WTC11 (cell line): Measurements from ENCODE around the gene CACNA1E. TPM values are rescaled to one million over a fixed set of nuclear protein-coding genes. Genes with fewer than 3 reads are reported as not detected.

ENCODE experiments used
- ATAC-seq: fragments of 200-7000 bp; cut with Tn5 transposase; 2 replicates; pipeline ENCODE4 v1.10.0; 2021; ENCODE audit warnings: mild to moderate bottlenecking, moderate library complexity
- CTCF ChIA-PET: fragments of 300-600 bp; sonication (Branson Sonifier 250); formaldehyde crosslinking; loops from one replicate; lab custom pipeline; 2021; ENCODE audit warnings: antibody characterized with exemption; lab: Charles Lee
- POLR2A ChIA-PET: fragments of 350-600 bp; sonication (Branson Sonifier 250); formaldehyde crosslinking; loops from one replicate; lab custom pipeline; 2021; ENCODE audit warnings: antibody characterized with exemption; lab: Charles Lee
- DNase-seq: peaks from one replicate; pipeline ENCODE4 v3.0.0; 2021; ENCODE audit warnings: low spot score
- H3K27ac Mint-ChIP-seq: 2 replicates; pipeline ENCODE4 v1.8.0; 2021; ENCODE audit warnings: mixed read lengths
- H3K27me3 Mint-ChIP-seq: 2 replicates; pipeline ENCODE4 v1.8.0; 2021; ENCODE audit warnings: low read depth, mild to moderate bottlenecking, moderate library complexity, mixed read lengths
- H3K36me3 Mint-ChIP-seq: 2 replicates; pipeline ENCODE4 v1.8.0; 2021; ENCODE audit warnings: mixed read lengths
- H3K4me1 Mint-ChIP-seq: 2 replicates; pipeline ENCODE4 v1.8.0; 2022; ENCODE audit warnings: mixed read lengths
- H3K4me3 Mint-ChIP-seq: 2 replicates; pipeline ENCODE4 v1.8.0; 2021; ENCODE audit warnings: mild to moderate bottlenecking, moderate library complexity, mixed read lengths
- H3K9me3 Mint-ChIP-seq: 2 replicates; pipeline ENCODE4 v1.8.0; 2021; ENCODE audit warnings: mixed read lengths
- CBFB ChIP-seq: sonication (generic); formaldehyde crosslinking; IDR thresholded peaks from 2 replicates; pipeline ENCODE4 v1.8.1; 2022; ENCODE audit warnings: mild to moderate bottlenecking, low read depth, missing genetic modification reagents
- CREB1 ChIP-seq: sonication (generic); formaldehyde crosslinking; IDR thresholded peaks from 2 replicates; pipeline ENCODE4 v1.8.0; 2023; ENCODE audit warnings: mild to moderate bottlenecking, missing genetic modification reagents
- ELF4 ChIP-seq: sonication (generic); formaldehyde crosslinking; IDR thresholded peaks from 2 replicates; pipeline ENCODE4 v1.8.1; 2022; ENCODE audit warnings: low read depth, mild to moderate bottlenecking, moderate library complexity, missing genetic modification reagents
- ESRRA ChIP-seq: sonication (generic); formaldehyde crosslinking; IDR thresholded peaks from 2 replicates; pipeline ENCODE4 v1.8.1; 2022; ENCODE audit warnings: mild to moderate bottlenecking, missing genetic modification reagents, borderline replicate concordance
- FOXJ3 ChIP-seq: sonication (generic); formaldehyde crosslinking; IDR thresholded peaks from 2 replicates; pipeline ENCODE4 v1.9.0; 2021; ENCODE audit warnings: missing genetic modification reagents, mild to moderate bottlenecking, borderline replicate concordance
- GABPB1 ChIP-seq: sonication (generic); formaldehyde crosslinking; IDR thresholded peaks from 2 replicates; pipeline ENCODE4 v1.8.1; 2023; ENCODE audit warnings: mild to moderate bottlenecking, missing genetic modification reagents
- GRHL2 ChIP-seq: fragments of 250-450 bp; sonication (Bioruptor Pico); IDR thresholded peaks from 2 replicates; pipeline ENCODE4 v1.8.0; 2022; ENCODE audit warnings: mild to moderate bottlenecking, moderate library complexity; ENCODE audit not compliant: insufficient replicate concordance, severe bottlenecking
- HMGA2 ChIP-seq: fragments of 250-450 bp; sonication (Bioruptor Pico); IDR thresholded peaks from 2 replicates; pipeline ENCODE4 v1.4.0; 2021; ENCODE audit warnings: mild to moderate bottlenecking, moderate library complexity
- JAZF1 ChIP-seq: fragments of 250-450 bp; sonication (Bioruptor Pico); IDR thresholded peaks from 2 replicates; pipeline ENCODE4 v1.9.0; 2021; ENCODE audit warnings: moderate library complexity, mild to moderate bottlenecking, inconsistent platforms
- MXD4 ChIP-seq: fragments of 250-450 bp; sonication (Bioruptor Pico); IDR thresholded peaks from 2 replicates; pipeline ENCODE4 v1.8.0; 2021; ENCODE audit warnings: mild to moderate bottlenecking, moderate library complexity, borderline replicate concordance
- MYBL2 ChIP-seq: sonication (generic); formaldehyde crosslinking; IDR thresholded peaks from 2 replicates; pipeline ENCODE4 v1.8.1; 2023; ENCODE audit warnings: mild to moderate bottlenecking, moderate library complexity, missing genetic modification reagents
- NFYB ChIP-seq: sonication (generic); formaldehyde crosslinking; conservative IDR thresholded peaks from 2 replicates; pipeline ENCODE4 v1.8.0; 2022; ENCODE audit warnings: low read depth, missing genetic modification reagents
- NR2C2 ChIP-seq: sonication (generic); formaldehyde crosslinking; IDR thresholded peaks from 2 replicates; pipeline ENCODE4 v1.8.0; 2022; ENCODE audit warnings: mild to moderate bottlenecking, missing genetic modification reagents
- NR3C1 ChIP-seq: sonication (generic); formaldehyde crosslinking; conservative IDR thresholded peaks from 2 replicates; pipeline ENCODE4 v1.8.1; 2023; ENCODE audit warnings: low read depth, mild to moderate bottlenecking, missing genetic modification reagents
- SOX15 ChIP-seq: fragments of 250-450 bp; sonication (Bioruptor Pico); IDR thresholded peaks from 2 replicates; pipeline ENCODE4 v1.9.0; 2021; ENCODE audit warnings: mild to moderate bottlenecking
- TEAD4 ChIP-seq: sonication (generic); formaldehyde crosslinking; IDR thresholded peaks from 2 replicates; pipeline ENCODE4 v1.8.0; 2022; ENCODE audit warnings: mild to moderate bottlenecking, missing genetic modification reagents
- TP53 ChIP-seq: sonication (generic); formaldehyde crosslinking; IDR thresholded peaks from 2 replicates; pipeline ENCODE4 v1.8.1; 2023; ENCODE audit warnings: mild to moderate bottlenecking, missing genetic modification reagents
- ZBTB21 ChIP-seq: sonication (generic); formaldehyde crosslinking; IDR thresholded peaks from 2 replicates; pipeline ENCODE4 v1.8.1; 2023; ENCODE audit warnings: mild to moderate bottlenecking, missing genetic modification reagents, borderline replicate concordance
- ZNF232 ChIP-seq: sonication (generic); formaldehyde crosslinking; IDR thresholded peaks from 2 replicates; pipeline ENCODE4 v1.8.0; 2022; ENCODE audit warnings: mild to moderate bottlenecking, missing genetic modification reagents
- total RNA-seq: library from RNA; stranded (reverse); gene quantifications from 3 replicates; pipeline ENCODE4 v1.2.3, GENCODE V29; 2021
- TF ChIP-seq, protein P1 (sequence below): sonication (generic); formaldehyde crosslinking; conservative IDR thresholded peaks from 2 replicates; pipeline ENCODE4 v1.8.1; 2023; ENCODE audit warnings: mild to moderate bottlenecking, low read depth, missing genetic modification reagents, moderate library complexity
- TF ChIP-seq, protein P2 (sequence below): sonication (generic); formaldehyde crosslinking; IDR thresholded peaks from 2 replicates; pipeline ENCODE4 v1.8.1; 2022; ENCODE audit warnings: mild to moderate bottlenecking, missing genetic modification reagents, moderate library complexity, borderline replicate concordance
- TF ChIP-seq, protein P3 (sequence below): sonication (generic); formaldehyde crosslinking; IDR thresholded peaks from 2 replicates; pipeline ENCODE4 v1.8.0; 2022; ENCODE audit warnings: mild to moderate bottlenecking, missing genetic modification reagents

Gene CACNA1E
- total RNA-seq, 1 experiment from 2014 or later, result 0.63 TPM

DNA sequence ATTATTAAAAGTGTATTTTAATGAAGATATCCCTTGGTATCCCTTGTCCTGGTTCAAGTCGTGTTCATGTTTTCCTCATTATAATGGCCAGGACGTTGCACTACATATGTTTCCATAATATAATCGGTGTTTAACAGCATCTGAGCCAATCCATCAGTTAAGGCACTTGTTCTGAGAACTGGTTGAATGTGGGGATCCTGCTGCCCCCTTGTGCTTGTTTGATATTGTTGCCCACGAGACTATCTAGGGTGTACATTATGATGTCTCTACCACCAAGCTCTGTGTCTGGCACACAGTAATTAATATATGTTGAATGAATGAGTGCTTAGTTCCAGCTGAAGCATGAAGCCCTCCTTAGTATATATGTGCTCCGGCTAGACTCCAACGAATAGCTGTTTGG lies 193.0 kb downstream of the CACNA1E start:
- peaks cover 4% of the 10 kb centered on the region; the same call in 1 of the 2 replicates for H3K4me1 Mint-ChIP-seq
- POLR2A ChIA-PET, result no interaction called here
- peaks cover 3% of the 10 kb centered on the region; the same call in 1 of the 2 replicates for H3K36me3 Mint-ChIP-seq
- H3K4me3 Mint-ChIP-seq, result no peak overlapping the region
- CTCF ChIA-PET, result interaction anchor here (0.5 to 2.8 kb wide), 18 partner anchors 10 to 405 kb away, joined by 3 to 27 read pairs (median 4); partner anchors contain the start of gene CACNA1E
- TF ChIP-seq GABPB1, result no peak
- no peak for TF ChIP-seq GRHL2 (CRISPR knock-in tag)
- TF ChIP-seq, protein P1, sequence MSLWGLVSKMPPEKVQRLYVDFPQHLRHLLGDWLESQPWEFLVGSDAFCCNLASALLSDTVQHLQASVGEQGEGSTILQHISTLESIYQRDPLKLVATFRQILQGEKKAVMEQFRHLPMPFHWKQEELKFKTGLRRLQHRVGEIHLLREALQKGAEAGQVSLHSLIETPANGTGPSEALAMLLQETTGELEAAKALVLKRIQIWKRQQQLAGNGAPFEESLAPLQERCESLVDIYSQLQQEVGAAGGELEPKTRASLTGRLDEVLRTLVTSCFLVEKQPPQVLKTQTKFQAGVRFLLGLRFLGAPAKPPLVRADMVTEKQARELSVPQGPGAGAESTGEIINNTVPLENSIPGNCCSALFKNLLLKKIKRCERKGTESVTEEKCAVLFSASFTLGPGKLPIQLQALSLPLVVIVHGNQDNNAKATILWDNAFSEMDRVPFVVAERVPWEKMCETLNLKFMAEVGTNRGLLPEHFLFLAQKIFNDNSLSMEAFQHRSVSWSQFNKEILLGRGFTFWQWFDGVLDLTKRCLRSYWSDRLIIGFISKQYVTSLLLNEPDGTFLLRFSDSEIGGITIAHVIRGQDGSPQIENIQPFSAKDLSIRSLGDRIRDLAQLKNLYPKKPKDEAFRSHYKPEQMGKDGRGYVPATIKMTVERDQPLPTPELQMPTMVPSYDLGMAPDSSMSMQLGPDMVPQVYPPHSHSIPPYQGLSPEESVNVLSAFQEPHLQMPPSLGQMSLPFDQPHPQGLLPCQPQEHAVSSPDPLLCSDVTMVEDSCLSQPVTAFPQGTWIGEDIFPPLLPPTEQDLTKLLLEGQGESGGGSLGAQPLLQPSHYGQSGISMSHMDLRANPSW (CRISPR knock-in tag), result no peak
- no peak for TF ChIP-seq NR2C2 (CRISPR knock-in tag)
- TF ChIP-seq FOXJ3 (CRISPR knock-in tag), result no peak
- TF ChIP-seq NR3C1 (CRISPR knock-in tag), result no peak
- no peak for TF ChIP-seq TEAD4 (CRISPR knock-in tag)
- no peak for TF ChIP-seq MXD4 (CRISPR knock-in tag)
- TF ChIP-seq ESRRA (CRISPR knock-in tag), result no peak
- TF ChIP-seq CREB1, result no peak
- TF ChIP-seq CBFB (CRISPR knock-in tag), result no peak
- no peak for TF ChIP-seq MYBL2 (CRISPR knock-in tag)
- ATAC-seq (peak; percentile 81), DNase-seq (peak; percentile 32)
- peaks cover 10% of the 10 kb centered on the region for H3K9me3 Mint-ChIP-seq
- no peaks in the 10 kb centered on the region for H3K27me3 Mint-ChIP-seq
- no peak overlapping the region for H3K27ac Mint-ChIP-seq

DNA sequence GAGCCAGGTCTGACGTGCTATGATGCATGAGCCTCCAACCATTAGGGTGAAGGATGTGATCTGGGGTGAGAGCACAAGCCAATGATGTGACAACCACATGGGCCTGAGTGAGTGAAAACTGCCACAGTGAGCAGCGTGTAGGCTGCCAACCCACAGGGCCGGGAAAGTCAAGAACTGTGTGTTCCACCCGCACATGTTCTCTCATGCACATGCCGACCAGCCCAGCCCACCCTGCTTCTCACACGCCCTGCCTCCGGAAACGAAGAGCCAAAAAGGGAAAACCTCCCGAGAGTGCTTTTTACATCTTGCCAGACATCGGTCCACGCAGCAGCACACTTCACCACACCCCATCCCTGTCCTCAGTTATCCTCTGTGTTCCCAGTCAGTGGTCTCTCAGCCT lies 197.0 kb downstream of the CACNA1E start:
- H3K4me3 Mint-ChIP-seq, result no peak overlapping the region
- no peak overlapping the region for H3K27ac Mint-ChIP-seq
- TF ChIP-seq NFYB (CRISPR knock-in tag) (no peak), FOXJ3 (CRISPR knock-in tag) (no peak), MXD4 (CRISPR knock-in tag) (no peak)
- TF ChIP-seq, all 79 proteins: peak for 0
- ChIA-PET CTCF (no interaction called here), POLR2A (no interaction called here)
- no peak for ATAC-seq
- H3K36me3 Mint-ChIP-seq, result no peaks in the 10 kb centered on the region
- H3K9me3 Mint-ChIP-seq, result no peaks in the 10 kb centered on the region
- no peaks in the 10 kb centered on the region for H3K4me1 Mint-ChIP-seq
- no peak for DNase-seq
- no peaks in the 10 kb centered on the region for H3K27me3 Mint-ChIP-seq

DNA sequence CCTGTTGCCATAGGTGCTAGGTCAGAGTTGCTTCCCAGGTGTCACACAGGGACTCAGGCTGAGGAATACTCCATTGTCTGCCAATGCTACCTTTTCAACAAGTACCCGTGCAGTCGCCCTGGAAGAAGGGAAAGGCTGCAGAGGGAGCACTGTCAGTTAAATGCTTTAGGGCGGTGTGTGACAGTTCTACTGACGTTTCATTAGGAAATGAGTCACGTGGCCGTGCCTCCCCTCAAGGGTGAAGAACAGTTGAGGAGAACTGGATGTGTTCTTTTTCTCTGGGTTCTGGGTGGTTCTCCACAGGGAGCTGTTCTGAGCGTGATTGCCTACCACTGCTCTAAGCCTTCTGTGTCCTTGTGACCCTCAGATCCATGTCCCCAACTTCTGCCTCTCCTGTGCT lies 197.6 kb downstream of the CACNA1E start:
- Mint-ChIP-seq H3K4me3 (no peak overlapping the region), H3K27ac (no peak overlapping the region), H3K27me3 (no peaks in the 10 kb centered on the region), H3K36me3 (no peaks in the 10 kb centered on the region), H3K4me1 (no peaks in the 10 kb centered on the region), H3K9me3 (no peaks in the 10 kb centered on the region)
- POLR2A ChIA-PET, result no interaction called here
- CTCF ChIA-PET, result no interaction called here
- ATAC-seq (no peak), DNase-seq (no peak)
- TF ChIP-seq GRHL2 (CRISPR knock-in tag) (no peak), TP53 (CRISPR knock-in tag) (no peak), ZNF232 (CRISPR knock-in tag) (no peak), SOX15 (CRISPR knock-in tag) (no peak), HMGA2 (CRISPR knock-in tag) (no peak), ELF4 (CRISPR knock-in tag) (no peak), NR3C1 (CRISPR knock-in tag) (no peak), ZBTB21 (CRISPR knock-in tag) (no peak), JAZF1 (CRISPR knock-in tag) (no peak)
- TF ChIP-seq, protein P1 (CRISPR knock-in tag), result no peak
- TF ChIP-seq, protein P2, sequence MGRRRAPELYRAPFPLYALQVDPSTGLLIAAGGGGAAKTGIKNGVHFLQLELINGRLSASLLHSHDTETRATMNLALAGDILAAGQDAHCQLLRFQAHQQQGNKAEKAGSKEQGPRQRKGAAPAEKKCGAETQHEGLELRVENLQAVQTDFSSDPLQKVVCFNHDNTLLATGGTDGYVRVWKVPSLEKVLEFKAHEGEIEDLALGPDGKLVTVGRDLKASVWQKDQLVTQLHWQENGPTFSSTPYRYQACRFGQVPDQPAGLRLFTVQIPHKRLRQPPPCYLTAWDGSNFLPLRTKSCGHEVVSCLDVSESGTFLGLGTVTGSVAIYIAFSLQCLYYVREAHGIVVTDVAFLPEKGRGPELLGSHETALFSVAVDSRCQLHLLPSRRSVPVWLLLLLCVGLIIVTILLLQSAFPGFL (CRISPR knock-in tag), result no peak
- TF ChIP-seq, protein P3, sequence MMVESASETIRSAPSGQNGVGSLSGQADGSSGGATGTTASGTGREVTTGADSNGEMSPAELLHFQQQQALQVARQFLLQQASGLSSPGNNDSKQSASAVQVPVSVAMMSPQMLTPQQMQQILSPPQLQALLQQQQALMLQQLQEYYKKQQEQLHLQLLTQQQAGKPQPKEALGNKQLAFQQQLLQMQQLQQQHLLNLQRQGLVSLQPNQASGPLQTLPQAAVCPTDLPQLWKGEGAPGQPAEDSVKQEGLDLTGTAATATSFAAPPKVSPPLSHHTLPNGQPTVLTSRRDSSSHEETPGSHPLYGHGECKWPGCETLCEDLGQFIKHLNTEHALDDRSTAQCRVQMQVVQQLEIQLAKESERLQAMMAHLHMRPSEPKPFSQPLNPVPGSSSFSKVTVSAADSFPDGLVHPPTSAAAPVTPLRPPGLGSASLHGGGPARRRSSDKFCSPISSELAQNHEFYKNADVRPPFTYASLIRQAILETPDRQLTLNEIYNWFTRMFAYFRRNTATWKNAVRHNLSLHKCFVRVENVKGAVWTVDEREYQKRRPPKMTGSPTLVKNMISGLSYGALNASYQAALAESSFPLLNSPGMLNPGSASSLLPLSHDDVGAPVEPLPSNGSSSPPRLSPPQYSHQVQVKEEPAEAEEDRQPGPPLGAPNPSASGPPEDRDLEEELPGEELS (CRISPR knock-in tag), result no peak
